Nephron progenitor cell (in vitro differentiated cells): ENCODE measurements around the gene C1QTNF9B.

Source experiments
- DNase-seq: peaks from one replicate; pipeline ENCODE4 v3.0.0; 2021
- H3K27ac Mint-ChIP-seq: 2 replicates; pipeline ENCODE4 v1.8.0; 2021; ENCODE audit warnings: mild to moderate bottlenecking, moderate library complexity, mixed read lengths
- H3K27me3 Mint-ChIP-seq: 2 replicates; pipeline ENCODE4 v1.8.0; 2021; ENCODE audit warnings: mild to moderate bottlenecking, low read depth, mixed read lengths; ENCODE audit not compliant: poor library complexity
- H3K36me3 Mint-ChIP-seq: 2 replicates; pipeline ENCODE4 v1.8.0; 2021; ENCODE audit warnings: low read depth, mixed read lengths
- H3K4me1 Mint-ChIP-seq: 2 replicates; pipeline ENCODE4 v1.8.0; 2021; ENCODE audit warnings: mixed read lengths
- H3K4me3 Mint-ChIP-seq: 2 replicates; pipeline ENCODE4 v1.8.0; 2021; ENCODE audit warnings: mild to moderate bottlenecking, moderate library complexity, mixed read lengths
- H3K9me3 Mint-ChIP-seq: 2 replicates; pipeline ENCODE4 v1.8.0; 2021; ENCODE audit warnings: mild to moderate bottlenecking, moderate library complexity, mixed read lengths
- CTCF ChIP-seq: fragments of 200-600 bp; sonication (generic); IDR thresholded peaks from 2 replicates; pipeline ENCODE4 v1.5.0; 2021; ENCODE audit warnings: antibody characterized with exemption

The C1QTNF9B gene

GRCh38 chr13:23928985-23929384, 31.7 kb upstream of the C1QTNF9B start:
- no peak for DNase-seq
- peaks cover 4% of the 10 kb centered on the region for H3K27me3 Mint-ChIP-seq
- no peaks in the 10 kb centered on the region for H3K9me3 Mint-ChIP-seq
- H3K4me1 Mint-ChIP-seq: no peaks in the 10 kb centered on the region
- H3K36me3 Mint-ChIP-seq: no peaks in the 10 kb centered on the region
- no peak for TF ChIP-seq CTCF
- H3K27ac Mint-ChIP-seq: no peak overlapping the region
- no peak overlapping the region for H3K4me3 Mint-ChIP-seq

DNA sequence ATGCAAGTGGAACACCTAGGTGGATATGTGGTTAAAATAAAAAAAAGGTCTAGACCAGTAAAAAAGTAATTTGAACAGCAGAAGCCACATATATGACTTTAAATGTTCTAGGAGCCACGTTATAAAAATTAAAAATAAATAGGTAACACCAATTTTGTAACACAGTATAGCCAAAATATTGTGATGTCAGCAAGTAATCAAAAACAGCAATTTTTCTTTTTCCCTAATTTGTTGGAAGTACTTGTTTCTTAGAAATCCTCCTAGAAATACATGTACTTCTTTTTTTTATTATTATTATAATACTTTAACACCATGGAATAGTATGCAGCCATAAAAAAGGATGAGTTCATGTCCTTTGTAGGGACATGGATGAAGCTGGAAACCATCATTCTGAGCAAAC, 25.7 kb upstream of the C1QTNF9B start:
- Mint-ChIP-seq H3K36me3 (no peaks in the 10 kb centered on the region), H3K27me3 (peaks cover 15% of the 10 kb centered on the region), H3K4me1 (no peaks in the 10 kb centered on the region), H3K27ac (no peak overlapping the region), H3K9me3 (peaks cover 3% of the 10 kb centered on the region), H3K4me3 (no peak overlapping the region)
- no peak for DNase-seq
- TF ChIP-seq CTCF: no peak

GRCh38 chr13:23922005-23922932, 25.0 kb upstream of the C1QTNF9B start:
- Mint-ChIP-seq H3K4me1 (no peaks in the 10 kb centered on the region), H3K4me3 (no peak overlapping the region), H3K36me3 (no peaks in the 10 kb centered on the region), H3K27me3 (peaks cover 20% of the 10 kb centered on the region), H3K27ac (no peak overlapping the region), H3K9me3 (peaks cover 9% of the 10 kb centered on the region)
- no peak for TF ChIP-seq CTCF
- DNase-seq: no peak

GRCh38 chr13:23921451-23921888, 24.2 kb upstream of the C1QTNF9B start:
- Mint-ChIP-seq H3K9me3 (peaks cover 17% of the 10 kb centered on the region), H3K27me3 (peaks cover 21% of the 10 kb centered on the region), H3K27ac (no peak overlapping the region), H3K4me3 (no peak overlapping the region), H3K4me1 (no peaks in the 10 kb centered on the region), H3K36me3 (no peaks in the 10 kb centered on the region)
- DNase-seq: no peak
- peak; percentile 83 for TF ChIP-seq CTCF

- TF ChIP-seq CTCF: no peak
- Mint-ChIP-seq H3K27ac (no peak overlapping the region), H3K4me1 (no peaks in the 10 kb centered on the region), H3K4me3 (no peak overlapping the region), H3K36me3 (no peaks in the 10 kb centered on the region), H3K27me3 (peaks cover 19% of the 10 kb centered on the region), H3K9me3 (peaks cover 20% of the 10 kb centered on the region)
- DNase-seq: no peak
Observed at GRCh38 chr13:23919006-23919405, 21.7 kb upstream of the C1QTNF9B start.

- no peak for DNase-seq
- H3K4me1 Mint-ChIP-seq: no peaks in the 10 kb centered on the region
- no peak for TF ChIP-seq CTCF
- H3K27ac Mint-ChIP-seq: no peak overlapping the region
- H3K36me3 Mint-ChIP-seq: no peaks in the 10 kb centered on the region
- H3K9me3 Mint-ChIP-seq: peaks cover 20% of the 10 kb centered on the region
- no peak overlapping the region for H3K4me3 Mint-ChIP-seq
- H3K27me3 Mint-ChIP-seq: peaks cover 19% of the 10 kb centered on the region
Observed at GRCh38 chr13:23918208-23918607, 20.9 kb upstream of the C1QTNF9B start.
